Measurements from ENCODE around the gene CA10. TPM values are rescaled to one million over a fixed set of nuclear protein-coding genes. Genes with fewer than 3 reads are reported as not detected.

The CA10 gene
- total and polyA plus RNA-seq, 2 donors (not counting 1 experiment from before 2014, with no cell fraction given) = not detected

- TF ChIP-seq EZH2 (IDR thresholded peaks at IDR 0.05; ENCODE audit: borderline replicate concordance, insufficient read depth, low read depth, low read length, poor library complexity, severe bottlenecking) (no peak), CTCF (IDR thresholded peaks at IDR 0.05) (no peak)
- no peaks in the 10 kb centered on the region for H4K20me1 ChIP-seq (ENCODE audit: control insufficient read depth, insufficient read depth, low read length, poor library complexity, severe bottlenecking)
- ChIA-PET CTCF (interaction anchor here (1.4 to 4.5 kb wide), 2 partner anchors 10 to 32 kb away, joined by 5 to 28 read pairs; no protein-coding TSS in a partner anchor), POLR2A (no interaction called here)
- peaks cover 0 to 5% (median 0%) of the 10 kb centered on the region in 4 experiments for H3K27me3 ChIP-seq (replicated peaks in 1 of 4; ENCODE audit: control extremely low read depth in 1 of 4, control insufficient read depth in 3 of 4, insufficient read depth in 4 of 4, low read length in 3 of 4)
- H3K4me1 ChIP-seq (ENCODE audit: control insufficient read depth in 2 of 2, insufficient read depth in 2 of 2, low read length in 2 of 2) = no peaks in the 10 kb centered on the region
- H3K4me3 ChIP-seq (ENCODE audit: control extremely low read depth in 1 of 5, extremely low read depth in 1 of 5, insufficient read depth in 1 of 5, low read depth in 2 of 5, low read length in 4 of 5) = no peak overlapping the region
- Mint-ChIP-seq H3K9me3 (ENCODE audit: insufficient read depth) (no peaks in the 10 kb centered on the region), H3K27me3 (peaks cover 10% of the 10 kb centered on the region), H3K4me3 (no peak overlapping the region), H3K27ac (no peak overlapping the region), H3K4me1 (no peaks in the 10 kb centered on the region)
- H3K4me2 ChIP-seq (replicated peaks; ENCODE audit: low read depth, low read length, poor library complexity, severe bottlenecking) = no peak overlapping the region
- H3K9me3 ChIP-seq (ENCODE audit: control extremely low read depth in 1 of 3, control insufficient read depth in 2 of 3, insufficient read depth in 1 of 3, low read length in 2 of 3) = no peaks in the 10 kb centered on the region
- no peak overlapping the region for H3K9ac ChIP-seq (ENCODE audit: low read length)
- H3K36me3 ChIP-seq (replicated peaks in 1 of 2; ENCODE audit: control extremely low read depth in 1 of 2, control insufficient read depth in 1 of 2, extremely low read depth in 1 of 2, insufficient read depth in 2 of 2, low read length in 1 of 2) = no peaks in the 10 kb centered on the region
- 61% methylated on average over 4 of the region's 8 CpGs for WGBS (ENCODE audit: insufficient coverage)
- H2AFZ ChIP-seq (ENCODE audit: insufficient read depth, low read depth, low read length, poor library complexity, severe bottlenecking) = no peak overlapping the region
- no peak overlapping the region for H3K27ac ChIP-seq (ENCODE audit: low read length in 2 of 2)
- no peak for DNase-seq
- intact Hi-C loops (cut with micrococcal nuclease) = no loop called here
- H3K79me2 ChIP-seq (ENCODE audit: control insufficient read depth, insufficient read depth, low read length) = no peaks in the 10 kb centered on the region
- ATAC-seq (ENCODE audit: low read depth) = no peak
These were observed 393.0 kb downstream of the CA10 start for GRCh38 chr17:51765282-51766135.

DNA sequence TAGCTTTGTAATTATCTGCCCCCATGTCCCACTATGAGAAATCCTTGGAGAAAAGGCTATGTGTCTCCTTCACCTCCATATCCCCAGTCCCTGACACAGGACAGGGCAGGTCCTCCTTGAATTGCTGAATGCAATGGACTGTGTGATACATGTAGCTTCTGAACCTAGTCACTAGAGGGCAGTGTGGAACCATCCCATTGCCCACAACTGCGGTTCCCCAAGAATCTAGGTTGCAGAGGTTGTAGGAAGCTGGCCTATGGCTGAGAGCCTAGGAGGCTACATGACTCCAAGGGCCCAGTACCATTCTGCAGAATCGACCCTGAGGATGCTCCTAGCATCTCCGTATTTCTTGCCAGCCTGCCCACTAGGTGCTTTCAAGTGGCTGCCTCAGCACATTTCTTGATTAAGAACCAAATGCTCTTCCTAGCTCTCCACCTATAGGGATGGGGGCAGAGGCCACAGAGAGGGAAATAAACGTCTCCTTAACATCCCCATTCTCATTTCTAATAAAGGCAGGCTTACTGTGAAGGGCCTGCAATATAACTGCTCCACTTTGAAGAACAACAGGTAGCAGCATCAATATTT is 394.0 kb downstream of the CA10 start:
- no peak overlapping the region for H3K27ac ChIP-seq (ENCODE audit: low read length in 2 of 2)
- CTCF ChIA-PET = interaction anchor here (1.0 to 4.5 kb wide), 4 partner anchors 8 to 466 kb away, joined by 4 to 28 read pairs (median 6); no protein-coding TSS in a partner anchor
- H3K79me2 ChIP-seq (ENCODE audit: control insufficient read depth, insufficient read depth, low read length) = no peaks in the 10 kb centered on the region
- no peaks in the 10 kb centered on the region for H3K9me3 ChIP-seq (ENCODE audit: control extremely low read depth in 1 of 3, control insufficient read depth in 2 of 3, insufficient read depth in 1 of 3, low read length in 2 of 3)
- no peaks in the 10 kb centered on the region for H3K9me3 Mint-ChIP-seq (ENCODE audit: insufficient read depth)
- H3K4me1 ChIP-seq (ENCODE audit: control insufficient read depth in 2 of 2, insufficient read depth in 2 of 2, low read length in 2 of 2) = no peaks in the 10 kb centered on the region
- H3K4me1 Mint-ChIP-seq = no peaks in the 10 kb centered on the region
- no peaks in the 10 kb centered on the region for H4K20me1 ChIP-seq (ENCODE audit: control insufficient read depth, insufficient read depth, low read length, poor library complexity, severe bottlenecking)
- H3K4me3 ChIP-seq (ENCODE audit: control extremely low read depth in 1 of 5, extremely low read depth in 1 of 5, insufficient read depth in 1 of 5, low read depth in 2 of 5, low read length in 4 of 5) = no peak overlapping the region
- H3K27me3 Mint-ChIP-seq = peaks cover 10% of the 10 kb centered on the region
- H3K4me2 ChIP-seq (replicated peaks; ENCODE audit: low read depth, low read length, poor library complexity, severe bottlenecking) = no peak overlapping the region
- no peaks in the 10 kb centered on the region for H3K36me3 ChIP-seq (replicated peaks in 1 of 2; ENCODE audit: control extremely low read depth in 1 of 2, control insufficient read depth in 1 of 2, extremely low read depth in 1 of 2, insufficient read depth in 2 of 2, low read length in 1 of 2)
- peak; percentile 76 for TF ChIP-seq CTCF (IDR thresholded peaks at IDR 0.05)
- TF ChIP-seq EZH2 (IDR thresholded peaks at IDR 0.05; ENCODE audit: borderline replicate concordance, insufficient read depth, low read depth, low read length, poor library complexity, severe bottlenecking) = no peak
- peaks cover 0 to 5% (median 0%) of the 10 kb centered on the region in 4 experiments for H3K27me3 ChIP-seq (replicated peaks in 1 of 4; ENCODE audit: control extremely low read depth in 1 of 4, control insufficient read depth in 3 of 4, insufficient read depth in 4 of 4, low read length in 3 of 4)
- H3K4me3 Mint-ChIP-seq = no peak overlapping the region
- WGBS (ENCODE audit: insufficient coverage) = 18% methylated on average over 3 of the region's 4 CpGs
- no peak overlapping the region for H3K9ac ChIP-seq (ENCODE audit: low read length)
- H3K27ac Mint-ChIP-seq = no peak overlapping the region
- POLR2A ChIA-PET = no interaction called here
- intact Hi-C loops (cut with micrococcal nuclease) = no loop called here
- ATAC-seq (ENCODE audit: low read depth) (peak; percentile 28), DNase-seq (peak; percentile 30)
- no peak overlapping the region for H2AFZ ChIP-seq (ENCODE audit: insufficient read depth, low read depth, low read length, poor library complexity, severe bottlenecking)
